HG02943 (cell line): ENCODE measurements around the gene GOLPH3L.
A peak's percentile ranks its signal among the peaks of the same experiment; 100 is the strongest.
"Not testable (repeated sequence)": the region's sequence is repeated elsewhere in the genome, so short reads cannot be mapped to it uniquely, and the experiment has no call there.

Experiments
- ATAC-seq: cut with Tn5 transposase; IDR thresholded peaks from one replicate; pipeline ENCODE4 v1.9.1; 2021; ENCODE audit warnings: mild to moderate bottlenecking, low read depth, moderate library complexity; ENCODE audit not compliant: unreplicated experiment

GOLPH3L gene

DNA sequence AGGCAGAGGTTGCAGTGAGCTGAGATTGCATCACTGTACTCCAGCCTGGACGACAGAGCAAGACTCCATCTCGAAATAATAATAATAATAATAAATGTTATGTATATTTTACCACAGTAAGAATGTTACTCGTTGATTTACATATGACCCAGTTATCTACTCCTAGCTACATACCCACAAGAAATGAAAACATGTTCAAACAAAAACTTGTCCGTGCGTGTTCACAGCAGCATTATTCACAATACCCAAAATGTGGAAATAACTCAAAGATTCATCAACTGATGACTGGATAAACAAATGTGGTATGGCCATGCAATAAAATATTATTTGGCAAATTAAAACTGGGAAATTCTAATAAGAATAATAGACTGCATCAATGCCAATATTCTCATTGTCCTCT lies 35.8 kb downstream of the GOLPH3L start:
- no peak for ATAC-seq

DNA sequence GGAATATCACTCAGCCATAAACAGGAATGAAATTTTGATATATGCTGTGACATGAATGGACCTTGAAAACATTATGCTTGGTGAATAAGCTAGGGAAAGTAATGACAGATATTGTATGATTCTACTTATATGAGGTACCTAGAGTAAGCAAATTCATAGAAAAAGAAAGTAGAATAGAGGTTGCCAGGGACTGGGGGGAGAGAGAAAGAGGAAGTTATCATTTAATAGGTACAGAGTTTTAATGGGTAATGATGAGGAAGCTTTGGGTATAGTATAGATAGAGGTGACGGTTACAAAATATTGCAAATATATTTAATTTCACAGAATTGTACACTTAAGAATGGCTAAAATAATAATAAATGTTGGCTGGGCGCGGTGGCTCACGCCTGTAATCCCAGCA lies 36.4 kb downstream of the GOLPH3L start:
- no peak for ATAC-seq

DNA sequence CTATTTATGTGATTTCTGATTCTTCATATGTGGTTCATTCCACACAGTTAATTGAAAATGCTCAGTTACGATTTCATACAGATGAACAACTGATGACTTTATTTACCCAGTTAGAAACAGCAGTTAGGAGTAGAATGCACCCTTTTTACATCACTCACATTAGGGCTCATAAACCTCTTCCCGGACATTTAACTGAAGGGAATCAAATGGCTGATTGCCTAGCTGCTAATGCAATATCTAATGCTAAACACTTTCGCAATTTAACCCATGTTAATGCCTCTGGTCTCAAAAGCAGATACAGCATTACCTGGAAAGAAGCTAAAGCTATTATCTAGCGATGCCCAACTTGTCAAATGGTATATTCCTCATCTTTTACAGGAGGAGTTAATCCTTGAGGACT lies 39.9 kb downstream of the GOLPH3L start:
- ATAC-seq, result not testable (repeated sequence)

DNA sequence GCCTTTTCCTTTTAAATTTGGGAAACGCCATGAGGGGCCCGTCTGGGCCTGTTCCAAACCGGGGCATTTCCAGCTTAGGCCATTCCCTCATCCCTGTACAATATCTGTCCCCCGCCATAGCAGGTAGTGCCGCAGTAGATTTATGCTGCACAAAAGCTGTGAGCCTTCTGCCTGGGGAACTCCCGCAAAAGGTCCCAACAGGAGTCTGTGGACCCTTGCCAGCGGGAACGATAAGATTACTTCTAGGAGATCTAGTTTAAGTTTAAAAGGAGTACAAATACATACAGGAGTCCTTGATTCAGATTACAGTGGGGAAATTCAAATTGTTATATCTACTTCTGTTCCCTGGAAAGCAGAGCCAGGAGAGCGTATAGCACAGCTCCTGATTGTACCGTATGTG lies 42.3 kb downstream of the GOLPH3L start:
- not testable (repeated sequence) for ATAC-seq

GRCh38 chr1:150650193-150650592 lies 46.8 kb downstream of the GOLPH3L start:
- no peak for ATAC-seq

DNA sequence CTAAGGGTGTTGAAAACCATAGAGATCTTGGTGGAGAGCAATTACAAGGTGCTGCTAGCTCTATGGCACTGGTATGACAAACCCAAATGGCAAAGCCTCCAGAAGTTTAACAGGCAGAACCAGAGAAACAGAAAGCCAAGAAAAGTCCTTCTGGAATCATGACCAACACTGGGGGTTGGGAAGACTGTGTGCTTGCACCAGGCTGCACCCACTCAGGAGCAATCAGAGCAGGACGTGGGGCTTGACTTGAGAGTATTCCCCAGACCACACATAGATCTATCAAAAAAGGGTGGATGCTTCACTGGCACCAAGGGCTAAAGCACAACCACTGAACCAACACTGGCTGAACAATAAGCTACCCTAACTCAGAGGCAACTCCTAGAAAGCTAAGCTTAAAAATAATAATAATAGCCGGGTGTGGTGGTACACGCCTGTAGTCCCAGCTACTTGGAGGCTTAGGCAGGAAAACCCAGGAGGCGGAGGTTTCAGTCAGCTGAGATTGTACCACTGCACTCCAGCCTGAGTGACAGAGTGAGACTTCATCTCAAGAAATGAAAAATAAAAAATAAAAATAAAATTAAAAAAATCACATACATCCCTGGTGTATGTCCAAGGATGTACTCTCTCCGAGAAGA lies 47.4 kb downstream of the GOLPH3L start:
- ATAC-seq, result no peak

GRCh38 chr1:150642296-150642695 lies 54.7 kb downstream of the GOLPH3L start:
- no peak for ATAC-seq

DNA sequence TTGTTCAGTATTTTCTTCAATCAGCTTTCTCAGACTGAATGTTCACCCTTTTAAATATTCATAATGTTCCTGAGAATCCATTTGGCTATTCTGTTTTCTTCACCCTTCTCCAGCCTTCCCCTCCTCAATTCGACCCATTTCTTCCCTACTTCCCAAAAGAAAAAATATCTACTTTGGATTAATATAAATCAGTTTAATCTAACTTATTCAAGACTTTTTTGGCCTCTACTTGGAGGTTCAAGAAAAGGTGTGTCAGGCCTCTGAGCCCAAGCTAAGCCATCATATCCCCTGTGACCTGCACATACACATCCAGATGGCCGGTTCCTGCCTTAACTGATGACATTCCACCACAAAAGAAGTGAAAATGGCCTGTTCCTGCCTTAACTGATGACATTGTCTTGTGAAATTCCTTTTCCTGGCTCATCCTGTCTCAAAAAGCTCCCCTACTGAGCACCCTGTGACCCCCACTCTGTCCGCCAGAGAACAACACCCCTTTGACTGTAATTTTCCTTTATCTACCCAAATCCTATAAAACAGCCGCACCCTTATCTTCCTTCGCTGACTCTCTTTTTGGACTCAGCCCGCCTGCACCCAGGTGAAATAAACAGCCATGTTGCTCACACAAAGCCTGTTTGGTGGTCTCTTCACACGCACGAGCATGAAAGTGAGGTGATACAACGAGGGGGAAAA lies 55.7 kb downstream of the GOLPH3L start:
- not testable (repeated sequence) for ATAC-seq

DNA sequence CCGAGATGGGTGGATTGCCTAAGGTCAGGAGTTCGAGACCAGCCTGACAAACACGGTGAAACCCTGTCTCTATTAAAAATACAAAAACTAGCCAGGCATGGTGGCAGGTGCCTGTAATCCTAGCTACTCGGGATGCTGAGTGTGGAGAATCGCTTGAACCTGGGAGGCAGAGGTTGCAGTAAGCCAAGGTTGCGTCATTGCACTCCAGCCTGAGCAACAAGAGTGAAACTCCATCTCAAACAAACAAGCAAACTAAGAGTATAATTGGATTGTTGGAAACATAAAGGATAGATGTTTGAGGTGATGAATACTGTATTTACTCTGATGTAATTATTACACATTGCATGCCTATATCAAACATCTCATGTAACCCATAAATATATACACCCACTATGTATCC lies 58.5 kb downstream of the GOLPH3L start:
- not testable (repeated sequence) for ATAC-seq

GRCh38 chr1:150634839-150635622 lies 61.9 kb downstream of the GOLPH3L start:
- ATAC-seq, result not testable (repeated sequence)

GRCh38 chr1:150629115-150629928 lies 67.6 kb downstream of the GOLPH3L start, which contains the start of gene ENSA:
ENSA (minus strand) TSS chr1:150629612; CDS start chr1:150629470, 142 bp downstream.
- peak; percentile 94 for ATAC-seq

DNA sequence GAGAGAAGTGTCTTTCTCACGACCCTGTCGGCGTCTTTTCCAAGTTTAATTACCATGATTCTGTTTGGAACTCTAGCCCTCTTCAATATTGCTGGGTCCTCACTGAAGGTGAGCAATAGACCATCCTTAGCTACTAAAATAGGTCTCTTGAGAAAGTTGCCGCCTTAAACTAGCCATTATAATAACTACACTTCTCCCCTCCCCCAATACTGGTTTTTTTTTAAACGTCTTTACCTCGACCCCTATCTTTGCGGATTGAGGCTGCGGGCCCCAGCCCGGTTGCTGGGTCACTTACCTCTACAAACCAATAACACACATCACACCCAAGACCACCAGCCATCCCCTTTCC lies 68.2 kb downstream of the GOLPH3L start:
- no peak for ATAC-seq

DNA sequence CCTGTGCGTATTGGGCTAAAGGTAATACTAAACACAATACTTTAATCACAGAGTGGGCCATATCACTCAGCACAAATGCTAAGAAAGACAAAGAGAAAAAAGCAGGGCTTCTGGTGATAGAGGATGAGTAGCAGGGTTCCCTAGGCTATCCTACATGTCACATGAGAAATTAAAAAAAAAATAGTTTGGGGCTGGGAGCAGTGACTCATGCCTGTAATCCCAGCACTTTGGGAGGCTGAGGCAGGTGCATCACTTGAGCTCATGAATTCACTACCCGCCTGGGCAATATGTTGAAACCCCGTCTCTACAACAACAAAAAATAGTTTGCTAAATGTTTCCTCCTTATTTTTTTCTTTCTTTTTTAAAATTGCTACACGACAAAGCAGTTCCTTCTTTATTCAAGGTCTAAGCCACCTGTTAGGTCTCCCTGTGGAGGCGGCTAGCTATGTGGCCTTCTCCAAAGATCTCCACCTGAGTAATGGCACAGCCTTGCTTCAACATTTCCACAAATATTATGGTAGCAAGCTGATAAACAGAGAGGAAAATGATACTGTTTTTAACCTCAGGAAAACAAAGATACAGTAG lies 69.0 kb downstream of the GOLPH3L start:
- no peak for ATAC-seq

GRCh38 chr1:150626150-150626549 lies 70.8 kb downstream of the GOLPH3L start:
- no peak for ATAC-seq

DNA sequence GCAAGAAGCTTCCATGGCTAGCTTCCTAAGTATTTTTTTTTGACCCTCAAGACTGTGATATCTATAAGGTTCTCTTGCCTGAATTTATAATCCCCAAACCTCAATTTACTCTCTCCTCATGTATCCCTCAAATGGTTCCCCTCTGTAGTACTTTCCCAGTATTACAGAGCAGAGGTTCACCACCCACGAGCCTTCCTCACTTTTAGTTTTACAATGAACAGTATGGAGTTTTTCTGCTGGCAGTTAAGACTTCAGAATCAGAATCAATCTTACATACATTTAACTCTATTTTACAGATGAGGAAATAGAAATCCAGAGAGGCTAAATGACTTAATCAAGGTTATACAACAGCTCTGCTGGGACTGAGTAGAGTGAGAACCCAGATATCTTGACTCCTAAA lies 72.4 kb downstream of the GOLPH3L start:
- ATAC-seq, result not testable (repeated sequence)

DNA sequence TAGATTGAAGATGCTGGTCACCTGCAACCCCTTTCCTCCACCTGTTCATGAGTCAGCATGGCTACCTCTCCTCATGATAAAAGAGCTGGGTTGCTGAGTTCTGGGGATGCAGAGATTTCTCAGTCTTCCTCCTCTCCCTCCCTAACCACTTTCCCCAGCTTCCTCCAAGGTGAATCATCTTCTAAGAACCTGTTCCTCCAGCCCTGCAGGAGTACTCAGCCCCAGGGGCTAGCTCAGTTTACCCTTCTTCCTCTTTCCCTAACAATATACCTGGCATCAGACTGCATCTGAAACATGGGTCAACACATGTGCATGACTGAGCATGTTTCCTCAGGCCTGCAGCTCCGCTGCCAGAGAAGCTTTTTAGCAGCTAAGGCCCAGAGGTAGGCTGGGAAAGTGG lies 72.8 kb downstream of the GOLPH3L start:
- not testable (repeated sequence) for ATAC-seq

- no peak for ATAC-seq
Measured at GRCh38 chr1:150622303-150622975, 74.5 kb downstream of the GOLPH3L start.

DNA sequence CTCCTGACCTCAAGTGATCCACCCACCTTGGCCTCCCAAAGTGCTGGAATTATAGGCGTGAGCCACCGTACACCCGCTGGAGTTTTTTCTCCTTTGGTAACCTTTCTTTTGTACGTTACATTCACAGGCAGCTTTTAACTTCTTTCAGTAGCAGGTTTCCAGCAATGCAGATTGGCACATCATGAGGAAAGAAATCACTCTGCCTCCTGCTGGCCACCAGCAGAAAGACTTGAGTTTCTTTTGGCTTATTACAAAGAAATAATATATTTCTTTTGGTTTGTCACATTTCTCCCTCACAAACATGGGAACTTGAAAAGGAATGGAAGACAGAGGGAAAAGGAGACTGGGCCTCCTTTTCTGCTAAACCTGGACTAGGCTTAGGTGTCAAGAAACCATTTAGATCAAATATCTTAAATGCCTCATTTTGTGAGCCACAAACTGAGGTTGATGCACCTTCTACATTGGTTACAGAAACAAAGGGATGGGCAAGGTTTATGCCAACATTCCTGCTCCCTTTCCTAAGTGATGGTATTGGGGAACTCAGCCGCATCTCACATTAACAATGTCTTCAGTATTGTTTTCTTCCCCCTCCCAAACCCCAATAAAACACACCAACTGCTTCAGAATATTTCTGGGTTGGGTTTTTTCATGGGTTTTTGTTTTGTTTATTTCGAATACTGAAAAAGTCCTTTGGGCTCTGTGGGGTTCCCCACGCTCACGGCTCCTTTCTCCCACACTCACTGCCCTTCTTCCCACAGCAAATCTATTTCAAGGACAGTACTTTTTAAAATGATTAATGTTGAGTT lies 75.3 kb downstream of the GOLPH3L start:
- ATAC-seq, result no peak

- no peak for ATAC-seq
Measured at GRCh38 chr1:150620919-150621318, 76.0 kb downstream of the GOLPH3L start.
